HEK293T (cell line): ENCODE data around the gene SCAP.

ENCODE experiments used
- ARNT ChIP-seq: fragments of 450-650 bp; IDR thresholded peaks from 2 replicates; pipeline ENCODE4 v1.6.1; 2017; ENCODE audit warnings: mild to moderate bottlenecking
- ELF4 ChIP-seq: fragments of 450-650 bp; IDR thresholded peaks from 2 replicates; pipeline ENCODE4 v1.6.1; 2017; ENCODE audit warnings: antibody characterized with exemption
- SUZ12 ChIP-seq: fragments of 450-650 bp; IDR thresholded peaks from 2 replicates; pipeline ENCODE4 v1.6.1; 2016; ENCODE audit warnings: mild to moderate bottlenecking

GRCh38 chr3:47416041-47416440 lies 59.7 kb downstream of the SCAP start:
- TF ChIP-seq ARNT (no peak), ELF4 (no peak), SUZ12 (no peak)
